Body of pancreas (tissue), 4 donors: ENCODE results near the gene FAM131B. TPM values are rescaled to one million over a fixed set of nuclear protein-coding genes. Genes with fewer than 3 reads are reported as not detected.

ENCODE experiments used
- ATAC-seq: fragments of 150-250 bp; one replicate; pipeline ENCODE4 v1.9.1; 2016
- DNase-seq, 4 donors: peaks; one replicate each; pipeline ENCODE4 v3.0.0-alpha.2; 2019
- H3K27ac ChIP-seq, 4 donors: fragments of 200-600 bp; sonication (generic); 1 replicate in 3 of 4; 2 replicates in 1 of 4; pipeline versions ENCODE4 v1.5.1 to v1.6.1; 2016 to 2019; ENCODE audit warnings: mild to moderate bottlenecking in 1 of 4, mixed read lengths in 1 of 4, moderate library complexity in 1 of 4
- H3K27me3 ChIP-seq, 2 donors: fragments of 200-600 bp; sonication (generic); one replicate each; pipeline ENCODE4 v1.6.0; 2016; ENCODE audit warnings: mild to moderate bottlenecking in 1 of 2
- H3K36me3 ChIP-seq, 2 donors: fragments of 200-600 bp; sonication (generic); replicated peaks in 1 of 2; 2 replicates each; pipeline ENCODE4 v1.5.1; 2016; ENCODE audit warnings: low read depth in 2 of 2; ENCODE audit not compliant: insufficient read depth in 1 of 2
- H3K4me1 ChIP-seq: fragments of 200-600 bp; sonication (generic); one replicate; pipeline ENCODE4 v1.6.0; 2016
- H3K4me3 ChIP-seq, 2 donors: fragments of 200-600 bp; sonication (generic); 1 replicate in 1 of 2; 2 replicates in 1 of 2; pipeline ENCODE4 v1.5.1; 2016 to 2019
- H3K9me3 ChIP-seq, 3 donors: fragments of 200-600 bp; sonication (generic); 1 replicate in 2 of 3; 2 replicates in 1 of 3; pipeline ENCODE4 v1.5.1; 2016
- CTCF ChIP-seq, 7 experiments: fragments of 450-650 bp in 4 of 7; fragments of 200-600 bp in 3 of 7; sonication (generic) in 3 of 7; IDR thresholded peaks; one replicate each; pipeline ENCODE4 v1.5.1; 2016 to 2019; ENCODE audit warnings: antibody characterized with exemption in 7 of 7
- POLR2A ChIP-seq, 3 donors: fragments of 450-650 bp; IDR thresholded peaks; one replicate each; pipeline ENCODE4 v1.6.1; 2016; ENCODE audit warnings: antibody characterized with exemption in 3 of 3, mild to moderate bottlenecking in 2 of 3
- WGBS, 2 donors: methylation state at CpG; one replicate each; pipeline ENCODE4 v1.1.5; 2017; 5-methylcytosine and 5-hydroxymethylcytosine counted together
- intact Hi-C: fragments of 100-400 bp; cut with DNase I; formaldehyde crosslinking; loops from one replicate; pipeline ENCODE4 v1.15.1; 2023
- total RNA-seq, 2 donors: library from RNA; depleted of rRNA; stranded (reverse); fragments of >200 nt; gene quantifications; one replicate each; pipeline ENCODE4 v1.1.0, GENCODE V29; 2016

FAM131B gene
- total RNA-seq, 2 donors from 2014 or later: 0.26 TPM; not detected in 1

GRCh38 chr7:143384148-143384547 is 21.6 kb upstream of the FAM131B start:
- TF ChIP-seq CTCF (IDR thresholded peaks at IDR 0.05) (no peak), POLR2A (IDR thresholded peaks at IDR 0.05) (no peak)
- Histone ChIP-seq H3K27me3 (no peaks in the 10 kb centered on the region), H3K36me3 (no peaks in the 10 kb centered on the region), H3K4me3 (no peak overlapping the region), H3K4me1 (peaks cover 43% of the 10 kb centered on the region), H3K9me3 (no peaks in the 10 kb centered on the region), H3K27ac (peak overlapping the region in 1 of 4 donors; percentile 21)
- ATAC-seq (no peak), DNase-seq (no peak)
- 78 to 89% methylated on average over 5 of the region's 5 CpGs for WGBS, 2 donors
- intact Hi-C loops: no loop called here

GRCh38 chr7:143383642-143383957 is 21.1 kb upstream of the FAM131B start:
- H3K36me3 ChIP-seq: no peaks in the 10 kb centered on the region
- H3K9me3 ChIP-seq: no peaks in the 10 kb centered on the region
- no peak for DNase-seq
- intact Hi-C loops: no loop called here
- peaks cover 44% of the 10 kb centered on the region for H3K4me1 ChIP-seq
- no peaks in the 10 kb centered on the region for H3K27me3 ChIP-seq
- no peak for ATAC-seq
- 77 to 80% methylated on average over 1 of the region's 1 CpG for WGBS, 2 donors
- H3K4me3 ChIP-seq: no peak overlapping the region
- TF ChIP-seq POLR2A (IDR thresholded peaks at IDR 0.05) (no peak), CTCF (IDR thresholded peaks at IDR 0.05) (no peak)
- H3K27ac ChIP-seq: peak overlapping the region in 1 of 4 donors; percentile 40

GRCh38 chr7:143382791-143383641 is 20.5 kb upstream of the FAM131B start:
- Histone ChIP-seq H3K27me3 (no peaks in the 10 kb centered on the region), H3K9me3 (no peaks in the 10 kb centered on the region), H3K27ac (peak overlapping the region in 3 of 4 donors; percentile 85 to 97 (median 95)), H3K36me3 (no peaks in the 10 kb centered on the region), H3K4me1 (peaks cover 44% of the 10 kb centered on the region), H3K4me3 (no peak overlapping the region)
- intact Hi-C loops: no loop called here
- WGBS, 2 donors: 87 to 90% methylated on average over 15 of the region's 15 CpGs
- ATAC-seq (no peak), DNase-seq (no peak)
- no peak for TF ChIP-seq CTCF (IDR thresholded peaks at IDR 0.05)

GRCh38 chr7:143382126-143382790 is 19.7 kb upstream of the FAM131B start:
- Histone ChIP-seq H3K27me3 (no peaks in the 10 kb centered on the region), H3K4me1 (peaks cover 44% of the 10 kb centered on the region), H3K36me3 (no peaks in the 10 kb centered on the region), H3K27ac (peak overlapping the region; percentile 85 to 97 (median 93)), H3K9me3 (no peaks in the 10 kb centered on the region), H3K4me3 (peak overlapping the region; percentile 94 to 97)
- intact Hi-C loops: no loop called here
- ATAC-seq: no peak
- no peak for DNase-seq
- no peak for TF ChIP-seq CTCF (IDR thresholded peaks at IDR 0.05)
- no peak for TF ChIP-seq POLR2A (IDR thresholded peaks at IDR 0.05)
- 48 to 63% methylated on average over 14 to 20 of the region's 21 CpGs for WGBS, 2 donors
